Activated CD8-positive, alpha-beta T cell treated with anti-CD3 and anti-CD28 coated beads for 36 hours (primary cell): Measurements from ENCODE around the gene TUSC2. TPM values are rescaled to one million over a fixed set of nuclear protein-coding genes. Genes with fewer than 3 reads are reported as not detected.
A peak's percentile ranks its signal among the peaks of the same experiment; 100 is the strongest.

Source experiments
- ATAC-seq: fragments of 200-7000 bp; cut with Tn5 transposase; one replicate; pipeline ENCODE4 v1.10.0; 2021; ENCODE audit warnings: mild to moderate bottlenecking, moderate library complexity
- CTCF ChIA-PET: fragments of 350-600 bp; sonication (Branson Sonifier 250); formaldehyde crosslinking; loops from one replicate; lab custom pipeline; 2021; ENCODE audit warnings: antibody characterized with exemption; lab: Charles Lee
- POLR2A ChIA-PET: fragments of 350-600 bp; sonication (Branson Sonifier 250); formaldehyde crosslinking; loops from one replicate; lab custom pipeline; 2021; ENCODE audit warnings: antibody characterized with exemption; lab: Charles Lee
- DNase-seq: peaks from one replicate; pipeline ENCODE4 v3.0.0-alpha.2; 2020
- H3K27ac Mint-ChIP-seq: one replicate; pipeline ENCODE4 v1.8.0; 2021; ENCODE audit warnings: mild to moderate bottlenecking, mixed read lengths
- H3K27me3 Mint-ChIP-seq: one replicate; pipeline ENCODE4 v1.8.0; 2021; ENCODE audit warnings: mixed read lengths
- H3K36me3 Mint-ChIP-seq: one replicate; pipeline ENCODE4 v1.8.0; 2021; ENCODE audit warnings: low read depth, mixed read lengths
- H3K4me1 Mint-ChIP-seq: one replicate; pipeline ENCODE4 v1.8.0; 2021; ENCODE audit warnings: low read depth, mixed read lengths
- H3K4me3 Mint-ChIP-seq: one replicate; pipeline ENCODE4 v1.8.0; 2021; ENCODE audit warnings: mild to moderate bottlenecking, moderate library complexity, mixed read lengths
- H3K9me3 Mint-ChIP-seq: one replicate; pipeline ENCODE4 v1.8.0; 2021; ENCODE audit warnings: mixed read lengths
- intact Hi-C: fragments of 100-400 bp; cut with micrococcal nuclease; formaldehyde crosslinking; loops from one replicate; pipeline ENCODE4 v1.10.0; 2022
- total RNA-seq, 2 experiments: library from RNA; stranded (reverse); gene quantifications; one replicate each; pipeline ENCODE4 v1.2.3, GENCODE V29; 2021
- TF ChIP-seq, protein P1 (sequence below): fragments of 200-600 bp; IDR thresholded peaks from one replicate; pipeline ENCODE4 v1.8.0; 2022; ENCODE audit warnings: antibody characterized with exemption, mild to moderate bottlenecking

TUSC2 gene
- total RNA-seq, 2 experiments from 2014 or later, result 16.7 to 19.5 TPM

DNA sequence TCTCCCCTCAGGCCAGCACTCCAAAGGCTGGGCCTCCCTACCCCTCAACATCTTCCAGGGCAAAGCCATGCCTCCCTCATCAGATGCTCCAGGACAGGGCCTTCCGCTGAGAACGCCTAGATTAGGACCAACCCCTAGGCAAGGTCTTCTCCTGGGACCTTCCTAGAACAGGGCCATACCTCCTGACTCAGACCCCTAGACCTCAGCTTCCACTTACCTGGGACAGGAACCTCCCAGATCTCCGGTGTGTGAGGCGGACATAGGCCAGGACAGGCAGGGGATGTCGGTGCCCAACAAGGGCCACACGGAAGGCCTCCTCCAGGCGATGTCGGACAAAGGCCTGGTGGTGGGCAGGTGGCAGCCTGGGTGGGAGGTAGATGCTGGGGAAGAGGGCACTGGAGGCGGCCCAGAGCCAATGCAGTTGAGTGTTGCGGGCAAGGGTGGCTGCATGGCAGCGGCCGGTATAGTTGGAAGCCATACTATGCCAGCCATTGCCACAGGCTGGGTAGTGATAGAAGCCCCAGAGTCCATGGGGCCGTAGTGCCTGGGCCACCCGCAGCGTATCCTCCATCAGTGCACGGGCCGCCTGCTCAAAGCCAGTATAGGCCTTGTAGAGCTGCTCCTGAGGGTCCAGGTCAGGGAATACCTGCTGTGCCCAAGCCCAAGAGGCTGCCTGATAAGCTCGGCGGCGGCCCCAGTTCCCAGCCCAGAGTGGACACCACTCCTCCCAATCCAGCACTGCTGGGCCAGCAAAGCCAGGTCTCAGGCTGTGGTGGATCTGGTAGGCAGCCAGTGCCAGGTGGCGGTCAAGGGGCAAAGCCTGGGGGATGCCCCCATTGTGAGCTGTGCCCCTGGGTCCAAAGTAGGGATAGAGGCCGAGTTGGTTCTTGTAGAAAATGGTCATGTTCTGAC, 33.3 kb downstream of the TUSC2 start:
- Mint-ChIP-seq H3K27me3 (no peaks in the 10 kb centered on the region), H3K9me3 (no peaks in the 10 kb centered on the region), H3K27ac (no peak overlapping the region), H3K4me3 (no peak overlapping the region), H3K4me1 (peaks cover 19% of the 10 kb centered on the region), H3K36me3 (peaks cover 15% of the 10 kb centered on the region)
- ChIA-PET CTCF (interaction anchor here (1.2 kb wide), 1 partner anchor 29 kb away, joined by 3 read pairs; no protein-coding TSS in a partner anchor), POLR2A (interaction anchor here (1.1 to 3.7 kb wide), 3 partner anchors 10 to 43 kb away, joined by 3 to 20 read pairs (median 7); partner anchors contain the start of gene TUSC2)
- TF ChIP-seq, protein P1, sequence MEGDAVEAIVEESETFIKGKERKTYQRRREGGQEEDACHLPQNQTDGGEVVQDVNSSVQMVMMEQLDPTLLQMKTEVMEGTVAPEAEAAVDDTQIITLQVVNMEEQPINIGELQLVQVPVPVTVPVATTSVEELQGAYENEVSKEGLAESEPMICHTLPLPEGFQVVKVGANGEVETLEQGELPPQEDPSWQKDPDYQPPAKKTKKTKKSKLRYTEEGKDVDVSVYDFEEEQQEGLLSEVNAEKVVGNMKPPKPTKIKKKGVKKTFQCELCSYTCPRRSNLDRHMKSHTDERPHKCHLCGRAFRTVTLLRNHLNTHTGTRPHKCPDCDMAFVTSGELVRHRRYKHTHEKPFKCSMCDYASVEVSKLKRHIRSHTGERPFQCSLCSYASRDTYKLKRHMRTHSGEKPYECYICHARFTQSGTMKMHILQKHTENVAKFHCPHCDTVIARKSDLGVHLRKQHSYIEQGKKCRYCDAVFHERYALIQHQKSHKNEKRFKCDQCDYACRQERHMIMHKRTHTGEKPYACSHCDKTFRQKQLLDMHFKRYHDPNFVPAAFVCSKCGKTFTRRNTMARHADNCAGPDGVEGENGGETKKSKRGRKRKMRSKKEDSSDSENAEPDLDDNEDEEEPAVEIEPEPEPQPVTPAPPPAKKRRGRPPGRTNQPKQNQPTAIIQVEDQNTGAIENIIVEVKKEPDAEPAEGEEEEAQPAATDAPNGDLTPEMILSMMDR, result no peak
- intact Hi-C loops, result no loop called here
- no peak for DNase-seq
- no peak for ATAC-seq

DNA sequence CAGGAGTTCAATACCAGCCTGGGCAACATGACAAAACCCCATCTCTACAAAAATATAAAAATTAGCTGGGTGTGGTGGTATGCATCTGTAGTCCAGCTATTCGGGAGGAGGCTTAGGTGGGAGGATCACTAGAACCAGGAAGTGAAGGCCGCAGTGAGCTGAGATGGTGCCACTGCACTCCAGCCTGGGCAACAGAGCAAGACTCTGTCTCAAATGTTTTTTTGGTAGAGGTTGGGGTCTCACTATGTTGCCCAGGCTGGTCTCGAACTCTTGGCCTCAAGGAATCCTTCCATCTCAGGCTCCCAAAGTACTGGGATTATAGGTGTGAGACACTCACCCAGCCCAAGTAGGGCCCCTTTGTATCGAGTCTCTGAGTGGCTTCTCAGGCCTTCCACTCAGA, 33.9 kb downstream of the TUSC2 start:
- TF ChIP-seq, protein P1, result no peak
- H3K4me3 Mint-ChIP-seq, result no peak overlapping the region
- H3K27ac Mint-ChIP-seq, result no peak overlapping the region
- no peaks in the 10 kb centered on the region for H3K27me3 Mint-ChIP-seq
- no peaks in the 10 kb centered on the region for H3K9me3 Mint-ChIP-seq
- peaks cover 21% of the 10 kb centered on the region for H3K36me3 Mint-ChIP-seq
- intact Hi-C loops, result no loop called here
- ATAC-seq (no peak), DNase-seq (no peak)
- ChIA-PET POLR2A (interaction anchor here (1.1 to 8.2 kb wide), 5 partner anchors 15 to 69 kb away, joined by 3 to 98 read pairs (median 4); partner anchors contain the start of genes LSMEM2 and TUSC2), CTCF (no interaction called here)
- H3K4me1 Mint-ChIP-seq, result peaks cover 19% of the 10 kb centered on the region

DNA sequence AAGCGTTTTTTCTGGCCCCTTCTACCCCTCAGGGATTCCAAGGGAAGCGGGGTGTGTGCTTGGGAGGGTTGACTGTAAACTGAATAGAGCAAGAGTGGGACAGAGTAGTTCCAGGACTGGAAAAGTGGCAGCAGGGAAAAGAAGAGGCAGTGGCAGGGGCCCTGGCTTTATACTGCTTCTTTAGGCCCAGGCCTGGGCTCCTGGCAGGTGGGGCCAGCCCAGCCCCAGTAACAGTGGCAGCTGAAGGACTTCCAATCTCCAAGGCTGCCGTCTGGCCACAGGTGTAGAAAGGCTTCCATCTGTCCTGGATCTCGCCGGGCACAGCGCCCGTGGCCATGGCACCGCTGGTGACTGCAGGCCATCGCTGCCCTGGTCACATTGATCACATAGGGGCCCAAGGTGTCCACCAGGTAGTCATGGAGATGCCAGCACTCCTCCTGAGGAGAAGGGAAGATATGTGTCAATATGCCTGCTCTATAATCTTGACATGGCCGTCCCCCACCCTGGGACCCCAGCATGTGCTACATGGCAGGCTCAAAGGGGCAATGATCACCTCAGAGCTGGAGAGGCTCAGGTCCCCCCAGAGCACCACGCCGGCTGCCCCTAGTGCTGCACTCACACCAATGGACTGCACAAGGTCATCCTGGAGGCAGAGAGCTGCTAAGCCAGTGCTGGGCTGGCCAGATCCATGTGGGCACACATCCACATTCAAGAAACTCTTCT, 34.8 kb downstream of the TUSC2 start:
- ChIA-PET CTCF (interaction anchor here (1.0 to 2.1 kb wide), 5 partner anchors 47 to 68 kb away, joined by 3 to 8 read pairs (median 4); partner anchors contain the start of gene GNAI2), POLR2A (interaction anchor here (0.9 to 8.2 kb wide), 9 partner anchors 9 to 70 kb away, joined by 3 to 98 read pairs (median 4); partner anchors contain the start of genes LSMEM2 and TUSC2)
- intact Hi-C loops, result no loop called here
- Mint-ChIP-seq H3K27ac (peak overlapping the region; percentile 93), H3K4me3 (peak overlapping the region; percentile 95), H3K27me3 (no peaks in the 10 kb centered on the region), H3K4me1 (peaks cover 18% of the 10 kb centered on the region), H3K36me3 (peaks cover 29% of the 10 kb centered on the region), H3K9me3 (no peaks in the 10 kb centered on the region)
- no peak for ATAC-seq
- no peak for DNase-seq
- TF ChIP-seq, protein P1, result no peak

DNA sequence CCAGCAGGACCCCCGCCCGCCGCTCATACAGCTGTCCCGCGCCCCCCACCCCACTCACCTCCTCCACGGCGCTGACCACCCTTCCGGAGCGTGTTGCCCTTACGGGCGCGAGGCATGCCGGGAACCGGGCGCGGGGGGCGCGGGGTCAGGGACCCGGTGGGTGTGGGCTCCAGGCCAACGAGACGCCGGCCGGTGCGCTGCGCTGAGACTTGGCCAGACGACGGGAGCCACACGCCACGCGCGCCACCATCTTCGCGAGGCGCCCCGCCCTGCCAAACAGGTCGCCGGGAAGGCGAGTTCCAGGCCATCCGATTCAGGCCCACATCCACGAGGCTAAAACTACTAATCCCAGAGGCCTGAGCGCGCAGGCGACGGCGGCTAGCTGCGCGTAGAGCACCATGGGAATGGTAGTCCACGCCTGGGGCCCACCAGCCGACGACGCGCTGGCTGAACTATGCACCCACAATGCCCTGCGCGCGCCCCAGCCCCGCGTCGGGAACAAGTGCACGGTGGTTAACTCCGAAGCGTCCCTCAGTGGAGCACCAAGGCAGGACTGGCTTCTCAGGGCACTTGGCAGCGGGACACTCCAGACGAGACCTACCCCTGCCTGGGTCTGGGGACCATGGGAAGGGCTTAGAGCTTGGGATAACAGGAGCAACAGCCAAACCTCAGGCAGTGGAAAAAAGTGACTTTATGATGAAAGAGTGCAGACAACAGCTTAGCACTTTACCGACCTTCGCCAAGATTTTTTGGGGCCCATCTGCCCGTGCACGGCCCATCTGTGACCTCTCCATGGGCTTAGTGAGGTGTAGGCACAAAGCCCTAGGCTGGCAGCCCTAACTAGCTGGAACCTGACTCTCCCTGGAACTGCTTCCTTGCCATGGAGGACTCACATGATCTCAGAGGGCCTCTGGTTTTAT, 35.6 kb downstream of the TUSC2 start, which contains the start of gene IFRD2:
Gene IFRD2 (minus strand): TSS at position 271 of the 920 bp plus-strand sequence. CDS start 155 bp downstream, at position 116.
- no peaks in the 10 kb centered on the region for H3K27me3 Mint-ChIP-seq
- intact Hi-C loops, result no loop called here
- no peaks in the 10 kb centered on the region for H3K9me3 Mint-ChIP-seq
- DNase-seq (peak; percentile 98), ATAC-seq (peak; percentile 98)
- peak within 1 kb of the TSS; percentile 95 for H3K4me3 Mint-ChIP-seq
- TF ChIP-seq, protein P1, result no peak
- peaks cover 14% of the 10 kb centered on the region for H3K4me1 Mint-ChIP-seq
- peak within 1 kb of the TSS; percentile 93 for H3K27ac Mint-ChIP-seq
- H3K36me3 Mint-ChIP-seq, result peaks cover 32% of the 10 kb centered on the region
- ChIA-PET CTCF (interaction anchor here (1.0 to 2.1 kb wide), 11 partner anchors 14 to 67 kb away, joined by 3 to 8 read pairs (median 4); partner anchors contain the start of gene GNAI2), POLR2A (interaction anchor here (0.7 to 8.2 kb wide), 14 partner anchors 8 to 97 kb away, joined by 3 to 98 read pairs (median 4); partner anchors contain the start of gene LSMEM2)
